ENCODE data around the gene FGD6. TPM values are rescaled to one million over a fixed set of nuclear protein-coding genes. Genes with fewer than 3 reads are reported as not detected.
A peak's percentile ranks its signal among the peaks of the same experiment; 100 is the strongest.
"Not testable (repeated sequence)": the region's sequence is repeated elsewhere in the genome, so short reads cannot be mapped to it uniquely, and the experiment has no call there.

The FGD6 gene
- total RNA-seq, 1 donor from 2014 or later = 15.9 TPM

- no peak for DNase-seq (ENCODE audit: low read depth in 2 of 2)
Measured at GRCh38 chr12:95181103-95181502, 36.2 kb downstream of the FGD6 start.

- no peak for DNase-seq (ENCODE audit: low read depth in 2 of 2)
Measured at GRCh38 chr12:95179011-95179410, 38.3 kb downstream of the FGD6 start.

GRCh38 chr12:95178136-95178535 lies 39.1 kb downstream of the FGD6 start:
- DNase-seq (ENCODE audit: low read depth in 2 of 2) = no peak

- peak in 1 of 2 donors; percentile 72 for DNase-seq (ENCODE audit: low read depth in 2 of 2)
Measured at GRCh38 chr12:95177201-95177768, 40.0 kb downstream of the FGD6 start.

GRCh38 chr12:95173392-95174251 lies 43.6 kb downstream of the FGD6 start:
- peak; percentile 28 to 95 for DNase-seq (ENCODE audit: low read depth in 2 of 2)

GRCh38 chr12:95169368-95169767 lies 47.9 kb downstream of the FGD6 start:
- peak; percentile 95 to 96 for DNase-seq (ENCODE audit: low read depth in 2 of 2)

- DNase-seq (ENCODE audit: low read depth in 2 of 2) = peak in 1 of 2 donors; percentile 45
Measured at GRCh38 chr12:95168746-95169145, 48.5 kb downstream of the FGD6 start.

GRCh38 chr12:95164656-95165055 lies 52.6 kb downstream of the FGD6 start:
- peak in 1 of 2 donors; percentile 54 for DNase-seq (ENCODE audit: low read depth in 2 of 2)

GRCh38 chr12:95158919-95159318 lies 58.3 kb downstream of the FGD6 start:
- no peak for DNase-seq (ENCODE audit: low read depth in 2 of 2)

GRCh38 chr12:95151821-95152220 lies 65.4 kb downstream of the FGD6 start:
- DNase-seq (ENCODE audit: low read depth in 2 of 2) = no peak

GRCh38 chr12:95151406-95151805 lies 65.9 kb downstream of the FGD6 start:
- DNase-seq (ENCODE audit: low read depth in 2 of 2) = no peak

GRCh38 chr12:95150501-95150900 lies 66.8 kb downstream of the FGD6 start:
- DNase-seq (ENCODE audit: low read depth in 2 of 2) = no peak

- no peak for DNase-seq (ENCODE audit: low read depth in 2 of 2)
Measured at GRCh38 chr12:95147866-95148265, 69.4 kb downstream of the FGD6 start.

GRCh38 chr12:95146769-95147168 lies 70.5 kb downstream of the FGD6 start:
- no peak for DNase-seq (ENCODE audit: low read depth in 2 of 2)

- peak; percentile 27 to 76 for DNase-seq (ENCODE audit: low read depth in 2 of 2)
Measured at GRCh38 chr12:95143621-95144205, 73.6 kb downstream of the FGD6 start.

- no peak for DNase-seq (ENCODE audit: low read depth in 2 of 2)
Measured at GRCh38 chr12:95142431-95143151, 74.7 kb downstream of the FGD6 start.

- peak in 1 of 2 donors; percentile 81 for DNase-seq (ENCODE audit: low read depth in 2 of 2)
Measured at GRCh38 chr12:95141310-95141709, 76.0 kb downstream of the FGD6 start.

GRCh38 chr12:95138031-95138430 lies 79.2 kb downstream of the FGD6 start:
- DNase-seq (ENCODE audit: low read depth in 2 of 2) = not testable (repeated sequence)

GRCh38 chr12:95136598-95136997 lies 80.7 kb downstream of the FGD6 start:
- DNase-seq (ENCODE audit: low read depth in 2 of 2) = no peak

GRCh38 chr12:95134085-95134484 lies 83.2 kb downstream of the FGD6 start:
- no peak for DNase-seq (ENCODE audit: low read depth in 2 of 2)

- no peak for DNase-seq (ENCODE audit: low read depth in 2 of 2)
Measured at GRCh38 chr12:95131589-95132340, 85.5 kb downstream of the FGD6 start.

Data from lung microvascular endothelial cell (primary cell).